ENCODE measurements around the gene ROR1.

Gene ROR1

GRCh38 chr1:64199154-64199553, 425.3 kb downstream of the ROR1 start:
- Histone ChIP-seq H3K9me3 (replicated peaks; ENCODE audit: insufficient read depth, low read length) (no peaks in the 10 kb centered on the region), H4K20me1 (ENCODE audit: insufficient read depth, low read length) (no peaks in the 10 kb centered on the region), H3K9ac (ENCODE audit: low read length) (no peak overlapping the region), H3K9me2 (replicated peaks; ENCODE audit: insufficient read depth, low read length) (no peaks in the 10 kb centered on the region), H3K79me2 (ENCODE audit: low read length) (no peaks in the 10 kb centered on the region), H3K4me3 (ENCODE audit: low read length) (no peak overlapping the region), H3K27me3 (replicated peaks; ENCODE audit: insufficient read depth, low read length) (no peaks in the 10 kb centered on the region), H3F3A (ENCODE audit: insufficient read depth, low read length) (no peaks in the 10 kb centered on the region), H3K4me1 (ENCODE audit: low read length) (no peaks in the 10 kb centered on the region), H3K36me3 (replicated peaks; ENCODE audit: insufficient read depth, low read length) (no peaks in the 10 kb centered on the region), H3K27ac (ENCODE audit: low read length) (no peak overlapping the region), H3K4me2 (ENCODE audit: low read depth, low read length) (no peak overlapping the region), H2AFZ (ENCODE audit: low read length) (no peak overlapping the region)
- TF ChIP-seq CTCF (IDR thresholded peaks at IDR 0.05; ENCODE audit: low read length), result no peak
- no peak for TF ChIP-seq EZH2 (optimal IDR thresholded peaks at IDR 0.05; ENCODE audit: low read depth, low read length)
- TF ChIP-seq EZH2phosphoT487 (IDR thresholded peaks at IDR 0.05; ENCODE audit: low read length), result no peak
- DNase-seq, result no peak

GRCh38 chr1:64200064-64200463, 426.2 kb downstream of the ROR1 start:
- Histone ChIP-seq H3K9ac (ENCODE audit: low read length) (no peak overlapping the region), H2AFZ (ENCODE audit: low read length) (no peak overlapping the region), H3K9me3 (replicated peaks; ENCODE audit: insufficient read depth, low read length) (no peaks in the 10 kb centered on the region), H3K27me3 (replicated peaks; ENCODE audit: insufficient read depth, low read length) (no peaks in the 10 kb centered on the region), H3K4me3 (ENCODE audit: low read length) (no peak overlapping the region), H3F3A (ENCODE audit: insufficient read depth, low read length) (no peaks in the 10 kb centered on the region), H3K9me2 (replicated peaks; ENCODE audit: insufficient read depth, low read length) (no peaks in the 10 kb centered on the region), H3K4me1 (ENCODE audit: low read length) (no peaks in the 10 kb centered on the region), H3K79me2 (ENCODE audit: low read length) (no peaks in the 10 kb centered on the region), H3K27ac (ENCODE audit: low read length) (no peak overlapping the region), H3K36me3 (replicated peaks; ENCODE audit: insufficient read depth, low read length) (no peaks in the 10 kb centered on the region), H4K20me1 (ENCODE audit: insufficient read depth, low read length) (no peaks in the 10 kb centered on the region), H3K4me2 (ENCODE audit: low read depth, low read length) (no peak overlapping the region)
- TF ChIP-seq CTCF (IDR thresholded peaks at IDR 0.05; ENCODE audit: low read length) (no peak), EZH2 (optimal IDR thresholded peaks at IDR 0.05; ENCODE audit: low read depth, low read length) (no peak), EZH2phosphoT487 (IDR thresholded peaks at IDR 0.05; ENCODE audit: low read length) (no peak)
- no peak for DNase-seq

- Histone ChIP-seq H2AFZ (ENCODE audit: low read length) (no peak within 1 kb of the TSS), H3K4me3 (ENCODE audit: low read length) (no peak within 1 kb of the TSS)
- TF ChIP-seq CTCF (IDR thresholded peaks at IDR 0.05; ENCODE audit: low read length) (no peak), EZH2 (optimal IDR thresholded peaks at IDR 0.05; ENCODE audit: low read depth, low read length) (no peak), EZH2phosphoT487 (IDR thresholded peaks at IDR 0.05; ENCODE audit: low read length) (no peak)
Measured at GRCh38 chr1:64203420-64203819, 429.6 kb downstream of the ROR1 start, which contains the start of gene UBE2U. Gene UBE2U, plus strand, starts transcription at chr1:64203623. Its CDS starts 428 bp downstream, at chr1:64204051.

More at GRCh38 chr1:64203420-64203819, 429.6 kb downstream of the ROR1 start, which contains the start of gene UBE2U:
- Histone ChIP-seq H3K9me3 (replicated peaks; ENCODE audit: insufficient read depth, low read length) (no peaks in the 10 kb centered on the region), H3K9ac (ENCODE audit: low read length) (no peak within 1 kb of the TSS), H3K27me3 (replicated peaks; ENCODE audit: insufficient read depth, low read length) (no peaks in the 10 kb centered on the region), H3K4me1 (ENCODE audit: low read length) (no peaks in the 10 kb centered on the region), H3K79me2 (ENCODE audit: low read length) (no peaks in the 10 kb centered on the region), H3K9me2 (replicated peaks; ENCODE audit: insufficient read depth, low read length) (no peaks in the 10 kb centered on the region), H3K4me2 (ENCODE audit: low read depth, low read length) (no peak within 1 kb of the TSS), H3K36me3 (replicated peaks; ENCODE audit: insufficient read depth, low read length) (no peaks in the 10 kb centered on the region), H3F3A (ENCODE audit: insufficient read depth, low read length) (no peaks in the 10 kb centered on the region), H3K27ac (ENCODE audit: low read length) (no peak within 1 kb of the TSS), H4K20me1 (ENCODE audit: insufficient read depth, low read length) (no peaks in the 10 kb centered on the region)
- DNase-seq, result no peak
